K562 (cell line): ENCODE data around the gene DPYSL4. TPM values are rescaled to one million over a fixed set of nuclear protein-coding genes. Genes with fewer than 3 reads are reported as not detected.

ENCODE experiments used
- ATAC-seq: fragments of 200-7000 bp; cut with Tn5 transposase; 3 replicates; pipeline ENCODE4 v1.9.1; 2020; ENCODE audit warnings: moderate library complexity
- BruUV-seq: library from RNA; stranded (reverse); fragments of 400-500 nt; replicated peaks from 2 replicates; lab custom pipeline; 2021; lab: Mats Ljungman, UMichigan
- CTCF ChIA-PET: fragments of 300-600 bp; formaldehyde crosslinking; extraction: SDS; loops from one replicate; lab custom pipeline; 2021; ENCODE audit warnings: low intra/inter-chr PET ratio; lab: Yijun Ruan, JAX
- POLR2A ChIA-PET: fragments of 300-600, 350-650 bp; sonication (Branson Sonifier 250); formaldehyde crosslinking; extraction: SDS; loops from one replicate; lab custom pipeline; 2021; ENCODE audit warnings: antibody characterized with exemption, inconsistent platforms; lab: Yijun Ruan, JAX
- DNase-seq, 4 experiments: peaks; one replicate each; pipeline versions ENCODE4 v3.0.0 to v3.0.0-alpha.2; 2011 to 2018; ENCODE audit warnings: low spot score in 3 of 4, mixed read lengths in 3 of 4; ENCODE audit errors: extremely low read depth in 1 of 4
- FAIRE-seq: peaks from 2 replicates; lab custom pipeline; 2011; peaks lifted over from hg19 to GRCh38; lab: Jason Lieb, UNC
- H2AFZ ChIP-seq: 2 replicates; pipeline ENCODE4 v1.6.0; 2011; ENCODE audit warnings: low read depth, low read length, control low read depth, inconsistent platforms
- H3K27ac ChIP-seq: fragments of 200-600 bp; 3 replicates; pipeline ENCODE4 v1.8.0; 2011; ENCODE audit warnings: low read depth, mild to moderate bottlenecking, control low read depth, inconsistent platforms, low read length, moderate library complexity, mixed read lengths; ENCODE audit errors: extremely low read depth
- H3K27me3 ChIP-seq, 2 experiments: fragments of 300-600 bp in 1 of 2; 2 replicates in 1 of 2; 3 replicates in 1 of 2; pipeline versions ENCODE4 v1.6.0 to v1.8.0; 2011; ENCODE audit warnings: inconsistent platforms in 2 of 2, low read length in 2 of 2, mild to moderate bottlenecking in 1 of 2, mixed read lengths in 1 of 2, moderate library complexity in 1 of 2; ENCODE audit not compliant: control insufficient read depth in 2 of 2, insufficient read depth in 2 of 2
- H3K36me3 ChIP-seq: fragments of 300-600 bp; 3 replicates; pipeline ENCODE4 v1.8.0; 2011; ENCODE audit warnings: mild to moderate bottlenecking, low read length, inconsistent platforms; ENCODE audit not compliant: control insufficient read depth, insufficient read depth
- H3K4me1 ChIP-seq, 2 experiments: fragments of 200-600 bp in 1 of 2; replicated peaks in 1 of 2; 2 replicates in 1 of 2; 3 replicates in 1 of 2; pipeline versions ENCODE4 v1.5.1 to v1.8.0; 2011; ENCODE audit warnings: inconsistent platforms in 2 of 2, low read length in 2 of 2, mild to moderate bottlenecking in 1 of 2, mixed read lengths in 1 of 2, moderate library complexity in 1 of 2; ENCODE audit not compliant: control insufficient read depth in 2 of 2, insufficient read depth in 2 of 2
- H3K4me2 ChIP-seq: 2 replicates; pipeline ENCODE4 v1.6.1; 2011; ENCODE audit warnings: low read length, control low read depth, inconsistent platforms, mixed read lengths; ENCODE audit not compliant: insufficient read depth
- H3K4me3 ChIP-seq: fragments of 200-600 bp; sonication (generic), shearing (Covaris generic); 2 replicates; pipeline ENCODE4 v1.5.1; 2016; ENCODE audit warnings: control low read depth, inconsistent platforms
- H3K79me2 ChIP-seq: fragments of 200-600 bp; 3 replicates; pipeline ENCODE4 v1.8.0; 2011; ENCODE audit warnings: low read length, inconsistent platforms; ENCODE audit not compliant: control insufficient read depth, insufficient read depth
- H3K9ac ChIP-seq, 2 experiments: 2 replicates each; pipeline versions ENCODE4 v1.6.0 to v1.6.1; 2011; ENCODE audit warnings: low read depth in 2 of 2, low read length in 2 of 2, control low read depth in 1 of 2, inconsistent platforms in 1 of 2, mild to moderate bottlenecking in 1 of 2, mixed read lengths in 1 of 2; ENCODE audit not compliant: insufficient read depth in 1 of 2
- H3K9me1 ChIP-seq: one replicate; pipeline ENCODE4 v1.6.0; 2011; ENCODE audit warnings: inconsistent platforms, mild to moderate bottlenecking, low read length, moderate library complexity; ENCODE audit not compliant: control insufficient read depth, insufficient read depth
- H3K9me3 ChIP-seq: replicated peaks from 2 replicates; pipeline ENCODE4 v1.5.1; 2011; ENCODE audit warnings: low read depth, low read length, inconsistent platforms; ENCODE audit not compliant: control insufficient read depth, insufficient read depth
- H4K20me1 ChIP-seq: replicated peaks from 2 replicates; pipeline ENCODE4 v1.6.1; 2011; ENCODE audit warnings: low read length, inconsistent platforms, mixed read lengths; ENCODE audit not compliant: control insufficient read depth, insufficient read depth
- BRD4 ChIP-seq: fragments of 200-600 bp; sonication (generic); IDR thresholded peaks from 2 replicates; pipeline ENCODE4 v1.6.1; 2017; ENCODE audit warnings: inconsistent platforms
- SAFB2 ChIP-seq: fragments of 200-400 bp; formaldehyde crosslinking; IDR thresholded peaks from 2 replicates; pipeline ENCODE4 v1.6.1; 2018; ENCODE audit warnings: borderline replicate concordance, low read length, low read depth, moderate library complexity; ENCODE audit not compliant: severe bottlenecking
- SMAD4 ChIP-seq: fragments of 250-450 bp; sonication (Bioruptor Pico); conservative IDR thresholded peaks from 2 replicates; pipeline ENCODE4 v1.8.0; 2021; ENCODE audit warnings: inconsistent platforms, mild to moderate bottlenecking, moderate library complexity
- ZFP1 ChIP-seq: fragments of 450-650 bp; formaldehyde crosslinking; IDR thresholded peaks from 2 replicates; pipeline ENCODE4 v1.4.0; 2020; ENCODE audit warnings: mild to moderate bottlenecking, mixed read lengths
- WGBS: fragments of 100-300 bp; shearing (Covaris generic); methylation state at CpG from one replicate; pipeline ENCODE4 v1.1.6; 2016; ENCODE audit warnings: low coverage, mixed read lengths; ENCODE audit not compliant: insufficient coverage; ENCODE audit errors: missing lambda C conversion rate; 5-methylcytosine and 5-hydroxymethylcytosine counted together
- in situ Hi-C: fragments of 300-500 bp; cut with MboI; formaldehyde crosslinking; loops from 4 replicates; pipeline ENCODE4 v1.15.0; 2018; ENCODE audit warnings: inconsistent platforms, mixed read lengths
- intact Hi-C: fragments of 100-400 bp; cut with micrococcal nuclease; formaldehyde crosslinking; loops from 2 replicates; pipeline ENCODE4 v1.14.2; 2022
- polyA plus RNA-seq, 8 experiments: library from polyadenylated mRNA; depleted of rRNA in 4 of 8; stranded (reverse) in 5 of 8; unstranded in 3 of 8; fragments of >200 nt; fragmentation: Nextera tagmentation in 2 of 8; fragmentation: Illumina TruSeq in 1 of 8; extraction: Ambion mirVana in 2 of 8; extraction: Trizol in 1 of 8; gene quantifications; 2 replicates each; pipeline versions ENCODE4 v1.2.1 to v1.2.3, GENCODE V29; 2011 to 2014; ENCODE audit warnings: inconsistent platforms in 1 of 8, missing spikeins in 1 of 8
- total RNA-seq, 7 experiments: library from RNA; depleted of rRNA in 6 of 7; stranded (reverse); fragments of >200 nt in 6 of 7; fragmentation: Illumina TruSeq in 2 of 7; extraction: Trizol in 2 of 7; gene quantifications; 2 replicates each; pipeline versions ENCODE4 v1.2.1 to v1.2.3, GENCODE V29; 2011 to 2021; ENCODE audit warnings: low replicate concordance in 1 of 7
- TF ChIP-seq, protein P1 (sequence below), 2 experiments: fragments of 450-650 bp; IDR thresholded peaks; 2 replicates each; pipeline ENCODE4 v1.6.1; 2016; ENCODE audit warnings: mild to moderate bottlenecking in 2 of 2, borderline replicate concordance in 1 of 2, low read depth in 1 of 2, moderate library complexity in 1 of 2

Gene DPYSL4
- total and polyA plus RNA-seq, 9 of the 15 experiments (the other 6 are each of a cell fraction or from before 2014, with no cell fraction given) = 0.03 TPM; not detected in 8

DNA sequence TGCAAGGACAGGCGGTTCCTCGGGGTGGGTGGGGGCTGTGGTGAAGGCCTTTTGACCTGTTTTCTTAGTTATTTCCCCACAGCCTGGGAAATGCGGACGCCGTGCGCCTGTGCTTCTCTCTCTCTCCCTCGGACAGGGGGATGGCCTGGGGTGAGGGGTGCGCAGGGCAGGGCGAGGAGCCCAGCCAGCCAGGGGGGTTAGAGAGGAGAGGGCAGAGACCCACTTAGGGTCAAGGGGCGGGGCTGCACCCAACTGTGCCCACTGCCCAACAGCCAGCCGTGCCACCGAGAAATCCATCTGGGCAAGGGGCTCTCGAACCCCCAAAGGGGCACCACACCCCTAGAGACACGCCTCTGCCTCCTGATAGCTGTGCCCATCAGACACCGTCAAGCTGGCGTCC, 53.8 kb downstream of the DPYSL4 start:
- 18% methylated on average over 2 of the region's 16 CpGs for WGBS
- no peak for DNase-seq
- no peaks in the 10 kb centered on the region for H3K9me3 ChIP-seq
- H3K79me2 ChIP-seq = no peaks in the 10 kb centered on the region
- H3K9me1 ChIP-seq = no peaks in the 10 kb centered on the region
- BruUV-seq = no TSS peak
- no peak overlapping the region for H3K4me3 ChIP-seq
- no peak overlapping the region for H2AFZ ChIP-seq
- H3K4me1 ChIP-seq = peaks cover 0 to 20% of the 10 kb centered on the region in 2 experiments; a peak in 2 of 5 replicates
- in situ Hi-C loops = no loop called here
- ChIA-PET POLR2A (no interaction called here), CTCF (no interaction called here)
- H3K27me3 ChIP-seq = peaks cover 21 to 98% of the 10 kb centered on the region in 2 experiments; a peak in 3 of 5 replicates
- no peak overlapping the region for H3K27ac ChIP-seq
- H4K20me1 ChIP-seq = peaks cover 10% of the 10 kb centered on the region; the same call in 1 of the 2 replicates
- H3K36me3 ChIP-seq = no peaks in the 10 kb centered on the region
- no peak for TF ChIP-seq BRD4
- intact Hi-C loops = no loop called here
- ATAC-seq = no peak
- no peak overlapping the region for H3K4me2 ChIP-seq
- no peak overlapping the region for H3K9ac ChIP-seq
- FAIRE-seq = no peak

DNA sequence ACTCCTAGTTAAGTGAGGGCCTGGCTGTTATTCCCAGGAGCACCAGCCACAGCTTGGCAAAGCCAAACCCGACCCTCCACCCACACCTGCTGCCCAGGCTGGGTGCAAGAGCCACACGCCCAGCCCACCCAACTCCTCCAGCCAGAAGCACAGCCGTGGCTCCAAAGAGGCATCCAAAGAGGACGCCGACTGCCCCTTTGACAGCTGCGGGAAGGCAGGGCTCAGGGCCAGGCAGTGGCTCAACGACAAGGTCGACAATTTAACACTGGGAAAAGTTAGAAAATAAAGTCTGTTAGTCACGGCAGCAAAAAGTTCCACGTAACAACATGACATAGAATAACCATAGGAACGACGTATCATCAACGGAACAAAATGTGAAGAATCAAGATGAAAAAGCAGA, 54.3 kb downstream of the DPYSL4 start:
- H3K27ac ChIP-seq = no peak overlapping the region
- FAIRE-seq = no peak
- no peak overlapping the region for H2AFZ ChIP-seq
- H3K4me1 ChIP-seq = peaks cover 0 to 18% of the 10 kb centered on the region in 2 experiments; a peak in 2 of 5 replicates
- H4K20me1 ChIP-seq = peaks cover 10% of the 10 kb centered on the region; the same call in 1 of the 2 replicates
- H3K9me1 ChIP-seq = no peaks in the 10 kb centered on the region
- no peaks in the 10 kb centered on the region for H3K79me2 ChIP-seq
- ChIA-PET CTCF (no interaction called here), POLR2A (no interaction called here)
- 4% methylated on average over 10 of the region's 13 CpGs for WGBS
- in situ Hi-C loops (no loop called here), intact Hi-C loops (no loop called here)
- no peak overlapping the region for H3K9ac ChIP-seq
- ATAC-seq = no peak
- no TSS peak for BruUV-seq
- DNase-seq = no peak
- no peaks in the 10 kb centered on the region for H3K36me3 ChIP-seq
- H3K4me2 ChIP-seq = no peak overlapping the region
- peaks cover 23 to 96% of the 10 kb centered on the region in 2 experiments; a peak in 3 of 5 replicates for H3K27me3 ChIP-seq
- H3K4me3 ChIP-seq = no peak overlapping the region
- no peaks in the 10 kb centered on the region for H3K9me3 ChIP-seq
- no peak for TF ChIP-seq ZFP1 (CRISPR knock-in tag)
- TF ChIP-seq, protein P1, sequence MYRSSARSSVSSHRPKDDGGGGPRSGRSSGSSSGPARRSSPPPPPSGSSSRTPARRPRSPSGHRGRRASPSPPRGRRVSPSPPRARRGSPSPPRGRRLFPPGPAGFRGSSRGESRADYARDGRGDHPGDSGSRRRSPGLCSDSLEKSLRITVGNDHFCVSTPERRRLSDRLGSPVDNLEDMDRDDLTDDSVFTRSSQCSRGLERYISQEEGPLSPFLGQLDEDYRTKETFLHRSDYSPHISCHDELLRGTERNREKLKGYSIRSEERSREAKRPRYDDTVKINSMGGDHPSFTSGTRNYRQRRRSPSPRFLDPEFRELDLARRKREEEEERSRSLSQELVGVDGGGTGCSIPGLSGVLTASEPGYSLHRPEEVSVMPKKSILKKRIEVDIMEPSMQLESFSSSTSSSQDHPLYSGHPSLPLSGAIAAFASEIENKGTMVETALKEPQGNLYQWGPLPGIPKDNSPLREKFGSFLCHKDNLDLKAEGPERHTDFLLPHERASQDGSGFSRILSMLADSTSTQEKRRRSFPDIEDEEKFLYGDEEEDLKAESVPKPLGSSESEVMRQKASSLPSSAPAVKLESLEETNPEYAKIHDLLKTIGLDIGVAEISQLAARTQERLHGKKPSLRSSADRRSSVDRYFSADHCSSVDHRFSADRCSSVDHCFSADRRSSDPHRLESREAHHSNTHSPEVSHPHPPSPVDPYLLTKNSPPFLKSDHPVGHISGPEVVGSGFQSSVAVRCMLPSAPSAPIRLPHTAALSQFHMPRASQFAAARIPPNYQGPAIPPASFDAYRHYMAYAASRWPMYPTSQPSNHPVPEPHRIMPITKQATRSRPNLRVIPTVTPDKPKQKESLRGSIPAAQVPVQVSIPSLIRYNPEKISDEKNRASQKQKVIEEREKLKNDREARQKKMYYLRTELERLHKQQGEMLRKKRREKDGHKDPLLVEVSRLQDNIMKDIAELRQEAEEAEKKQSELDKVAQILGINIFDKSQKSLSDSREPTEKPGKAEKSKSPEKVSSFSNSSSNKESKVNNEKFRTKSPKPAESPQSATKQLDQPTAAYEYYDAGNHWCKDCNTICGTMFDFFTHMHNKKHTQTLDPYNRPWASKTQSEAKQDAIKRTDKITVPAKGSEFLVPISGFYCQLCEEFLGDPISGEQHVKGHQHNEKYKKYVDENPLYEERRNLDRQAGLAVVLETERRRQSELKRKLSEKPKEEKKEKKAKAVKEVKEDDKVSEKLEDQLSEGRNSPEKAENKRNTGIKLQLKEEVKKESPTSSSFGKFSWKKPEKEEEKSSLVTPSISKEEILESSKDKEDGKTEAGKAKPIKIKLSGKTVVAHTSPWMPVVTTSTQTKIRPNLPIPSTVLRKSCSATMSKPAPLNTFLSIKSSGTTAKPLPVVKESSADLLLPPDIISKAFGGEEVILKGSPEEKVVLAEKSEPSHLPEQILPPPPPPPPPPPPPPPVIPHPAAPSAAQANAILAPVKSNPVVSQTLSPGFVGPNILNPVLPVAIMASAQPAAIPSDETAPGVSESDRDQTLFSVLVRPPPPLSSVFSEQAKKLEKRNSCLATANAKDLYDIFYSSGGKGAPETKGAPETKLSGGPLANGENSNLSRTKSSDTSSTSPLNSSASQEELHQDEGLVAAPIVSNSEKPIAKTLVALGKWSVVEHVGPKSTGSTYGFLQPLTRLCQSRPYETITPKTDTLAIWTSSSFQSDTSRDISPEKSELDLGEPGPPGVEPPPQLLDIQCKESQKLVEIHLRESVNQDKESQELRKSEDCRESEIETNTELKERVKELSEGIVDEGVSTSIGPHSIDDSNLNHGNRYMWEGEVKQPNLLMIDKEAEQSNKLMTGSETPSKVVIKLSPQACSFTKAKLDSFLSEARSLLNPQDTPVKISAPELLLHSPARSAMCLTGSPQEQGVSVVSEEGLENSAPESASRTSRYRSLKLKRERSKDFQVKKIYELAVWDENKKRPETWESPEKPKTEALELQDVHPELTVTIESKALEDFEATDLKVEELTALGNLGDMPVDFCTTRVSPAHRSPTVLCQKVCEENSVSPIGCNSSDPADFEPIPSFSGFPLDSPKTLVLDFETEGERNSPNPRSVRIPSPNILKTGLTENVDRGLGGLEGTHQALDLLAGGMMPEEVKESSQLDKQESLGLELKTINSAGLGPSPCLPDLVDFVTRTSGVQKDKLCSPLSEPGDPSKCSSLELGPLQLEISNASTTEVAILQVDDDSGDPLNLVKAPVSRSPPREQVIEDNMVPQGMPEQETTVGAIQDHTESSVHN (IDR thresholded peaks at IDR 0.05; ENCODE audit: borderline replicate concordance in 1 of 2, low read depth in 1 of 2) = no peak
- no peak for TF ChIP-seq SAFB2
- TF ChIP-seq SMAD4 (CRISPR knock-in tag) = no peak
